ENCODE results near the gene SRMS.

Gene SRMS

GRCh38 chr20:63538204-63539091 lies 9.1 kb downstream of the SRMS start:
- no peak for DNase-seq (ENCODE audit: low spot score)

- DNase-seq (ENCODE audit: low spot score) = peak; percentile 96
Measured at GRCh38 chr20:63537525-63538203, 9.9 kb downstream of the SRMS start.

GRCh38 chr20:63536997-63537524 lies 10.5 kb downstream of the SRMS start, which contains the start of gene PTK6:
PTK6 (minus strand) TSS chr20:63537376; CDS start chr20:63537314, 62 bp downstream.
- no peak for DNase-seq (ENCODE audit: low spot score)

- peak; percentile 35 for DNase-seq (ENCODE audit: low spot score)
Measured at GRCh38 chr20:63536241-63536977, 11.1 kb downstream of the SRMS start.

- DNase-seq (ENCODE audit: low spot score) = no peak
Measured at GRCh38 chr20:63534831-63535651, 12.5 kb downstream of the SRMS start.

GRCh38 chr20:63534427-63534830 lies 13.1 kb downstream of the SRMS start:
- no peak for DNase-seq (ENCODE audit: low spot score)

GRCh38 chr20:63533871-63534393 lies 13.6 kb downstream of the SRMS start:
- no peak for DNase-seq (ENCODE audit: low spot score)

- DNase-seq (ENCODE audit: low spot score) = no peak
Measured at GRCh38 chr20:63533388-63533787, 14.2 kb downstream of the SRMS start.

- DNase-seq (ENCODE audit: low spot score) = no peak
Measured at GRCh38 chr20:63532449-63532971, 15.0 kb downstream of the SRMS start.

- DNase-seq (ENCODE audit: low spot score) = no peak
Measured at GRCh38 chr20:63531686-63532448, 15.7 kb downstream of the SRMS start.

GRCh38 chr20:63530788-63531160 lies 16.8 kb downstream of the SRMS start:
- DNase-seq (ENCODE audit: low spot score) = no peak

- no peak for DNase-seq (ENCODE audit: low spot score)
Measured at GRCh38 chr20:63529861-63530787, 17.4 kb downstream of the SRMS start.

GRCh38 chr20:63529180-63529860 lies 18.2 kb downstream of the SRMS start:
- no peak for DNase-seq (ENCODE audit: low spot score)

GRCh38 chr20:63527184-63527583 lies 20.4 kb downstream of the SRMS start:
- DNase-seq (ENCODE audit: low spot score) = no peak

GRCh38 chr20:63525971-63526370 lies 21.6 kb downstream of the SRMS start:
- DNase-seq (ENCODE audit: low spot score) = no peak

GRCh38 chr20:63525185-63525584 lies 22.4 kb downstream of the SRMS start:
- DNase-seq (ENCODE audit: low spot score) = no peak

GRCh38 chr20:63522981-63523611 lies 24.5 kb downstream of the SRMS start:
- no peak for DNase-seq (ENCODE audit: low spot score)
